Measurements from ENCODE around the gene GPX3.

Gene GPX3

DNA sequence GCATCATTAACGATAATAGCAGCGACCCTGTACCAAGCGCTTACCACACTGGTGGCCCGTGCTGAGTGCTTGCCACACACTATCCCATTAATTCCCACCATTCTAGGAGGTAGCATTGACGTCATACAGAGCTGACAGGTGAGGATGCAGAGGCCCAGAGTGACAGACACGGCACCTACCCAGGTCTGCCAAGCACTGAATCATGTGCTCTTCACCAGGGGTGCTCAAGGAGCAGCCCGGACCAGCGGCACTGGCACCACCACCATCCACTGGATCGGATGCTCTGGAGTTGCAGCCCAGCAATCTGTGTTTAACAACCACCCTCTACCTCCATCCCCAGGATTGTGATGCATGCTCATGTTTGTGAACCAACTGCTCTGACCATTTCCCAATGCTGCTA, 57.0 kb downstream of the GPX3 start:
- no peak for DNase-seq (ENCODE audit: insufficient read length, low spot score)
- no peak for FAIRE-seq
- TF ChIP-seq POLR2A (IDR thresholded peaks at IDR 0.05; ENCODE audit: low read depth, low read length): no peak

DNA sequence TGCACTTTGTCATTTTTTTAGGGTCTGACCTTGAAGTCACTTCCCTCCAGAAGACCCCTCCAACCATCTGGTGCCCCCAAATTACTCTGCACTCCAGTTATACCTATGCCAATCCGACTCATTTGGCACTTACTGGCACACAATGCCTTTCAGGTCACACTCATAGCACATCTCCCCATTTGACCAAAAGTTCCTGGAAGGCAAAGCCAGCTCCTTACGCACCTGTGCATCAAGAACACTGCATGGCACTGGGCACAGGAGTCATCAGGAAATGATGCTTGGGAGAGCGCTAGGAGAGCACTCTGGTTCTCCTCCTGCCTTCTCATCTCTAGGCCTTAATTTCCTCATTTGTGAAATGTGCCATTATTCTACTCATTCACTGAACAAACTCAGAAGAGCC, 57.6 kb downstream of the GPX3 start:
- DNase-seq (ENCODE audit: insufficient read length, low spot score) (no peak), FAIRE-seq (no peak)
- no peak for TF ChIP-seq POLR2A (IDR thresholded peaks at IDR 0.05; ENCODE audit: low read depth, low read length)

Data from H54 (cell line).